ENCODE measurements around the gene TGM1.

DNA sequence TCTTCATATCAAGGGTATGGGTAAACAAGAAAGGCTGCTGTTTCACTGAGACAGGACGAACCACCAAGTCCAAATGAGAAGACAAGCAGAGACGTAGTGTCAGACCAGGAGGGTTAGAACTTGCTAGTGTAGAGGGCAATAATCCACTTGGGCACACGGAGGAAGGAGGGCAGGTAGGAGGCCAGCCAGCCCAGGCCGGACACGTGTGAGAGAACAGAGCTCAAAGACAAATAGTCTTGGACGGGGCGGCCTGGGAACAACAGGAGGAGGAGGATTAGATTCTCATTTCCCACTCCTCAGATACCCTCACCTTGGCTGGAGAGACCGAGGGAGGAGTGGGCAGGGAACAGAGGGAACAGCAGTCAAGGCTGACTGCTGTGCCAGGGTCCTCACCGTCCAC lies 27.8 kb upstream of the TGM1 start:
- TF ChIP-seq POLR2AphosphoS5 (IDR thresholded peaks at IDR 0.05) (no peak), EP300 (IDR thresholded peaks at IDR 0.05) (no peak), POLR2A (IDR thresholded peaks at IDR 0.05) (no peak)
- TF ChIP-seq, protein P1, sequence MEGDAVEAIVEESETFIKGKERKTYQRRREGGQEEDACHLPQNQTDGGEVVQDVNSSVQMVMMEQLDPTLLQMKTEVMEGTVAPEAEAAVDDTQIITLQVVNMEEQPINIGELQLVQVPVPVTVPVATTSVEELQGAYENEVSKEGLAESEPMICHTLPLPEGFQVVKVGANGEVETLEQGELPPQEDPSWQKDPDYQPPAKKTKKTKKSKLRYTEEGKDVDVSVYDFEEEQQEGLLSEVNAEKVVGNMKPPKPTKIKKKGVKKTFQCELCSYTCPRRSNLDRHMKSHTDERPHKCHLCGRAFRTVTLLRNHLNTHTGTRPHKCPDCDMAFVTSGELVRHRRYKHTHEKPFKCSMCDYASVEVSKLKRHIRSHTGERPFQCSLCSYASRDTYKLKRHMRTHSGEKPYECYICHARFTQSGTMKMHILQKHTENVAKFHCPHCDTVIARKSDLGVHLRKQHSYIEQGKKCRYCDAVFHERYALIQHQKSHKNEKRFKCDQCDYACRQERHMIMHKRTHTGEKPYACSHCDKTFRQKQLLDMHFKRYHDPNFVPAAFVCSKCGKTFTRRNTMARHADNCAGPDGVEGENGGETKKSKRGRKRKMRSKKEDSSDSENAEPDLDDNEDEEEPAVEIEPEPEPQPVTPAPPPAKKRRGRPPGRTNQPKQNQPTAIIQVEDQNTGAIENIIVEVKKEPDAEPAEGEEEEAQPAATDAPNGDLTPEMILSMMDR (IDR thresholded peaks at IDR 0.05), result no peak
